NT2/D1 (cell line): ENCODE measurements around the gene TMEM217.

Experiments used
- DNase-seq: peaks from one replicate; pipeline ENCODE4 v3.0.0-alpha.2; 2011; ENCODE audit warnings: low read depth, low spot score
- H3K27me3 ChIP-seq: 2 replicates; pipeline ENCODE4 v1.6.0; 2011; ENCODE audit warnings: mild to moderate bottlenecking; ENCODE audit not compliant: insufficient read length, insufficient read depth
- H3K36me3 ChIP-seq: 2 replicates; pipeline ENCODE4 v1.6.1; 2011; ENCODE audit warnings: mild to moderate bottlenecking, low read length, mixed read lengths; ENCODE audit not compliant: insufficient read depth, insufficient read length
- H3K4me1 ChIP-seq: 2 replicates; pipeline ENCODE4 v1.5.1; 2011; ENCODE audit not compliant: insufficient read depth, insufficient read length
- H3K4me3 ChIP-seq: 2 replicates; pipeline ENCODE4 v1.5.1; 2011; ENCODE audit warnings: low read depth; ENCODE audit not compliant: insufficient read length
- H3K9ac ChIP-seq: 2 replicates; pipeline ENCODE4 v1.6.0; 2011; ENCODE audit warnings: low read depth; ENCODE audit not compliant: insufficient read length
- H3K9me3 ChIP-seq: 2 replicates; pipeline ENCODE4 v1.5.1; 2011; ENCODE audit warnings: mild to moderate bottlenecking, low read length; ENCODE audit not compliant: insufficient read depth
- SUZ12 ChIP-seq: IDR thresholded peaks from 2 replicates; pipeline ENCODE4 v1.6.1; 2011; ENCODE audit not compliant: insufficient read length, insufficient read depth; ENCODE audit errors: extremely low read depth
- YY1 ChIP-seq: IDR thresholded peaks from 2 replicates; pipeline ENCODE4 v1.6.1; 2011; ENCODE audit not compliant: insufficient read length, insufficient read depth
- ZNF274 ChIP-seq: IDR thresholded peaks from 2 replicates; pipeline ENCODE4 v1.6.1; 2011; ENCODE audit warnings: mild to moderate bottlenecking, low read depth, low read length

The TMEM217 gene

GRCh38 chr6:37265001-37265400 lies 7.1 kb upstream of the TMEM217 start:
- TF ChIP-seq YY1 (no peak), SUZ12 (no peak), ZNF274 (no peak)
- Histone ChIP-seq H3K36me3 (peaks cover 7% of the 10 kb centered on the region), H3K4me1 (no peaks in the 10 kb centered on the region), H3K9me3 (no peaks in the 10 kb centered on the region), H3K4me3 (no peak overlapping the region), H3K27me3 (no peaks in the 10 kb centered on the region), H3K9ac (no peak overlapping the region)
- no peak for DNase-seq

DNA sequence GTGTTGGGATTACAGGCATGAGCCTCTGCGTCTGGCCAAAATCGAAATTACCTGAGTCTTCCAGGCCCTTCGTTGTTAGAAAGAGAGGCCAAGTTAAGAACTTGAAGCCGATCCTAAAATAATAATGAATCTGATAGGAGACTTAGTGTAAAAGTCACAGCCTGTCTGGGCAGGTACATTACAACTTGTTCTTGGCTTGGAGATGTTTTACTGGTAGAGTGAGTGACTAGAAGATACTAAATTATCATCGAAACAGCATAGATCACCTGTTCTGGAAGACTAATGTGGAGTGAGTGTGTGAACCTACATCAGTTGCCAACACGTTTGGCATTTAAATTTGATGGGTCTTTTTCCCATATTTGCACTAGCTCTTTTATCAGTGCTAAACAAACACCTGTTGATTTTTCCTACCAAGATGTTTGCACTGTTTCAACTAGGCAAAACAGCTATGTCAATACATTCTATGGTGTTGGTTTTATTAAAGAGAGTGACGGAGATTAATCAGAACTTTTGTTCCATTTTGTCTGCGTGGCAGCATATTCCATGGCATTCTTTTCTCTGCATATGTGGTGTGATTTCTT lies 4.6 kb upstream of the TMEM217 start:
- H3K9ac ChIP-seq, result no peak overlapping the region
- no peaks in the 10 kb centered on the region for H3K27me3 ChIP-seq
- no peaks in the 10 kb centered on the region for H3K36me3 ChIP-seq
- no peak overlapping the region for H3K4me3 ChIP-seq
- no peaks in the 10 kb centered on the region for H3K9me3 ChIP-seq
- TF ChIP-seq YY1 (no peak), SUZ12 (no peak), ZNF274 (no peak)
- DNase-seq, result no peak
- H3K4me1 ChIP-seq, result no peaks in the 10 kb centered on the region

- no peaks in the 10 kb centered on the region for H3K4me1 ChIP-seq
These were observed 3.3 kb upstream of the TMEM217 start for GRCh38 chr6:37261198-37261597.

DNA sequence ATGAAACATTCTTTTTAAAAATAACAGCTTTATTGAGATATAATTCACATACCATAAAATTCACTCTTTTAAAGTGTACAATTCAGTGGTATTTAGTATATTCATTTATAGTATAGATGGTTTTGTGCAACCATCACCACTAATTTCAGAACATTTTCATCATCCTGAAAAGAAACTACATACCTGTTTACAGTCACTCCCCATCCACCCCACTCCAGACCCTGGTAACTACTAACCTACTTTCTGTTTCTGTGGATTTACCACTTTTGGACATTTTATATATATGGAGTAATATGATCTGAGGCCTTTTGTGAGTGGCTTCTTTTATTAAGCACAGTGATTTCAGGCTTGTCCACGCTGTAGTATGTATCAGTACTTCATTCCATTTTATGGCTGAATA lies 2.5 kb upstream of the TMEM217 start:
- H3K9ac ChIP-seq, result no peak overlapping the region
- H3K9me3 ChIP-seq, result no peaks in the 10 kb centered on the region
- TF ChIP-seq ZNF274 (no peak), SUZ12 (no peak), YY1 (no peak)
- H3K27me3 ChIP-seq, result no peaks in the 10 kb centered on the region
- H3K4me1 ChIP-seq, result no peaks in the 10 kb centered on the region
- no peak overlapping the region for H3K4me3 ChIP-seq
- H3K36me3 ChIP-seq, result no peaks in the 10 kb centered on the region
- no peak for DNase-seq

More at GRCh38 chr6:37261198-37261597, 3.3 kb upstream of the TMEM217 start:
- H3K27me3 ChIP-seq, result no peaks in the 10 kb centered on the region
- no peaks in the 10 kb centered on the region for H3K36me3 ChIP-seq
- H3K9ac ChIP-seq, result no peak overlapping the region
- TF ChIP-seq YY1, result no peak
- TF ChIP-seq ZNF274, result no peak
- no peak for TF ChIP-seq SUZ12
- H3K4me3 ChIP-seq, result no peak overlapping the region
- no peak for DNase-seq
- no peaks in the 10 kb centered on the region for H3K9me3 ChIP-seq

DNA sequence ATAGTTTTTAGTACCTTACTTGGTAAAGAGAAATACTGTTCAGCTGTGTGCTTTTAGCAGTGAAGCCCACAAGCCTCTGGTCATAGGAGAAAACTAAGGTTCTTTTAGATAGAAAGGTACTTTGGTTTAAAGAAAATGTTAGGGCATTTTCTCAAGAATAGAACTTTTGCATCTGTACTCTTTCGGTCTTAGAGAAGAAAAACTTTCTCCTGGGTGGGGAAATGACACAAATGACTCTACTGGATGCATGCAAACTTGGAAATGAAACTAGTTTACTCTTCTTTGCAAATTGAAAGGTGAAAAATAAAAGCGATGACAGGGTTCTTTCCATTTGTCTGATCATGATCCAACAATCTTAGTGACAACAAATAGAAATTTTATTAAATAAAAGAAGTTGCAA lies 2.1 kb upstream of the TMEM217 start:
- no peak for TF ChIP-seq YY1
- TF ChIP-seq SUZ12, result no peak
- TF ChIP-seq ZNF274, result no peak
- Histone ChIP-seq H3K27me3 (no peaks in the 10 kb centered on the region), H3K9ac (no peak overlapping the region), H3K36me3 (no peaks in the 10 kb centered on the region), H3K4me3 (no peak overlapping the region), H3K4me1 (no peaks in the 10 kb centered on the region), H3K9me3 (no peaks in the 10 kb centered on the region)
- no peak for DNase-seq

- Histone ChIP-seq H3K9me3 (no peaks in the 10 kb centered on the region), H3K27me3 (no peaks in the 10 kb centered on the region), H3K36me3 (no peaks in the 10 kb centered on the region), H3K9ac (no peak overlapping the region), H3K4me1 (no peaks in the 10 kb centered on the region), H3K4me3 (no peak overlapping the region)
- no peak for DNase-seq
- no peak for TF ChIP-seq SUZ12
These were observed 1.2 kb upstream of the TMEM217 start for GRCh38 chr6:37259191-37259590.

DNA sequence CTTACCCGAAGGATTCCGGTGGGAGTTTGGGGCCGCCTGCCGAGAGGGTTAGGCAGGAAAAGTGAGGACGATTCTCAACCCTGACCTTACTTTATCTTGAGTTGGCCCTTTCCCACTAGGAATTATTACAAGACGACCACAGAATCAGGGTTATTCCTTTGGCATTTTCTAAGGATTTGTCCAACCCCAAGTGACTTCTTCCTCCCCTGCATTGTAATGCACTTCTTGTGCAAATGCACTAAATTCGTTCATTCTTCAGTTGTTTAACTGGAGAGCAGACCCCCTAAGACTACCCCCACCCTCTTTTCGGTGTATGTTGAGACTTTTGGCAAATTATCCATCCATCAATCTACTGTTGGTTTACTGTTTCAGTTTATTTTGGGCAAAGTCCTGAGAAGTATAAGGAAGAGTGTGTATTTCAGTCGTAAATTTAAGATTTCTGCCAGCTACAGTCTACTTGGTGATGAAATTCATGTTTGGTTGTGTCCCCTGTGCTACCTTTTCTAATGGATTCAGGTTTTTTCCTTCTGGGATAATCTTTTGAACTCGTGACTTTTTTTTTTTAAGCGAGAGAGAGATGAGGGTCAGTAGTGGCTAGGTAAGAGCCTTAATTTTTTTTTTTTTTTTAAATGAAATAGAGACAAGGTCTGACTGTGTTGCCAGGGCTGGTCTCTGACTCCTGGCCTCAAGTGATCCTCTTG lies 611 bp upstream of the TMEM217 start:
- peak overlapping the region; percentile 97 for H3K9ac ChIP-seq
- H3K27me3 ChIP-seq, result no peaks in the 10 kb centered on the region
- H3K4me3 ChIP-seq, result peak overlapping the region; percentile 94
- H3K36me3 ChIP-seq, result no peaks in the 10 kb centered on the region
- no peaks in the 10 kb centered on the region for H3K9me3 ChIP-seq
- no peak for DNase-seq
- TF ChIP-seq SUZ12, result no peak
- TF ChIP-seq ZNF274, result no peak
- H3K4me1 ChIP-seq, result no peaks in the 10 kb centered on the region

DNA sequence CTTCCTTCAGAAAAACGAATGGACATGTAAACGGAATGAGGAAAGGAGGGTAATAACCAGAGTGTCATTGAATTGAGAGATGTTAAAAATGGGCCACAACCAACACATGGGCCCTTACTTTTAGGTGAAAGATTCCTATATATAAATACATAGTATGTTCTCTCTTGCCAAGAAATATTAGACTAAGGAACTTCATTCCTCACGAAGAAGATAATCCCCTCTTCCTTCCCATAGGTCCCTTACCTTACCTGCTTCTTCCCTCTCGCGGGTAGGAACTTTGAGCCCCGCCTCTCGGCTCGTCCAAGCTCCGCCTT lies 667 bp downstream of the TMEM217 start:
- no peak for DNase-seq
- Histone ChIP-seq H3K27me3 (no peaks in the 10 kb centered on the region), H3K9me3 (no peaks in the 10 kb centered on the region), H3K36me3 (no peaks in the 10 kb centered on the region), H3K9ac (no peak overlapping the region), H3K4me1 (no peaks in the 10 kb centered on the region), H3K4me3 (peak overlapping the region; percentile 94)
- TF ChIP-seq YY1 (no peak), SUZ12 (no peak), ZNF274 (no peak)
